Measurements from ENCODE around the gene GTF2A1L. TPM values are rescaled to one million over a fixed set of nuclear protein-coding genes. Genes with fewer than 3 reads are reported as not detected.

Gene GTF2A1L
- total RNA-seq, 1 donor from 2014 or later, result 3.7 TPM

DNA sequence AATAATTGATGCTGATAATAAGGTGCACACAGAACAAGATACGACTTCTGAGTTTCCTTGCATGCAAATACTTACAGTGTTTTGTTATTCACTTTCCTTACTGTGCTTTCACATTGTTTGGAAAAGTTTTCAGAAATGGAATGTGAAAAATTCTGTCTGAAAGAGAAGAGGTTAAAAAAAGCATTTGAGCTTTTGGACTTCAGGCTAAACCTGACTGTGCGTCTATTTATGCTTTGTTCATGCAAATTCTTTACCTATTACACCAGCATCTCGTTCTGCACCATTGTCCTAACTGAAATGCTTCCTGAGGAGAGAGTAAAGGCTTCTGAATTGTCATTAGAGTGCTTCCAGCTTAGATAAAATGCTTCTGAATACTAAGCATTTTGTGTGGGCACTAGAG lies 76.5 kb downstream of the GTF2A1L start:
- Mint-ChIP-seq H3K27ac (no peak overlapping the region), H3K4me3 (no peak overlapping the region), H3K36me3 (no peaks in the 10 kb centered on the region), H3K27me3 (ENCODE audit: insufficient read depth, low read depth) (no peaks in the 10 kb centered on the region), H3K4me1 (peaks cover 39% of the 10 kb centered on the region), H3K9me3 (no peaks in the 10 kb centered on the region)
- no peak overlapping the region for H3K4me3 ChIP-seq
- H3K9ac ChIP-seq, result no peak overlapping the region
- H4K20me1 ChIP-seq (ENCODE audit: low read depth), result no peaks in the 10 kb centered on the region
- DNase-seq (ENCODE audit: low spot score), result peak; percentile 16
- no peak overlapping the region for H3K27ac ChIP-seq
- H3K4me1 ChIP-seq, result peaks cover 40% of the 10 kb centered on the region
- no peak overlapping the region for H2AFZ ChIP-seq (replicated peaks)
- no peaks in the 10 kb centered on the region for H3K9me3 ChIP-seq (ENCODE audit: low read depth)
- no peaks in the 10 kb centered on the region for H3K36me3 ChIP-seq
- no peak for TF ChIP-seq EZH2 (IDR thresholded peaks at IDR 0.05)
- TF ChIP-seq, protein P1, sequence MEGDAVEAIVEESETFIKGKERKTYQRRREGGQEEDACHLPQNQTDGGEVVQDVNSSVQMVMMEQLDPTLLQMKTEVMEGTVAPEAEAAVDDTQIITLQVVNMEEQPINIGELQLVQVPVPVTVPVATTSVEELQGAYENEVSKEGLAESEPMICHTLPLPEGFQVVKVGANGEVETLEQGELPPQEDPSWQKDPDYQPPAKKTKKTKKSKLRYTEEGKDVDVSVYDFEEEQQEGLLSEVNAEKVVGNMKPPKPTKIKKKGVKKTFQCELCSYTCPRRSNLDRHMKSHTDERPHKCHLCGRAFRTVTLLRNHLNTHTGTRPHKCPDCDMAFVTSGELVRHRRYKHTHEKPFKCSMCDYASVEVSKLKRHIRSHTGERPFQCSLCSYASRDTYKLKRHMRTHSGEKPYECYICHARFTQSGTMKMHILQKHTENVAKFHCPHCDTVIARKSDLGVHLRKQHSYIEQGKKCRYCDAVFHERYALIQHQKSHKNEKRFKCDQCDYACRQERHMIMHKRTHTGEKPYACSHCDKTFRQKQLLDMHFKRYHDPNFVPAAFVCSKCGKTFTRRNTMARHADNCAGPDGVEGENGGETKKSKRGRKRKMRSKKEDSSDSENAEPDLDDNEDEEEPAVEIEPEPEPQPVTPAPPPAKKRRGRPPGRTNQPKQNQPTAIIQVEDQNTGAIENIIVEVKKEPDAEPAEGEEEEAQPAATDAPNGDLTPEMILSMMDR (IDR thresholded peaks at IDR 0.05), result no peak
- TF ChIP-seq EZH2phosphoT487 (IDR thresholded peaks at IDR 0.05), result no peak
- H3K27me3 ChIP-seq, result no peaks in the 10 kb centered on the region
- H3K79me2 ChIP-seq (ENCODE audit: low read depth), result no peaks in the 10 kb centered on the region
- H3F3A ChIP-seq (ENCODE audit: low read depth), result peaks cover 22% of the 10 kb centered on the region
- peak overlapping the region; percentile 15 for H3K4me2 ChIP-seq

GRCh38 chr2:48695991-48696390 lies 78.3 kb downstream of the GTF2A1L start:
- no peak for DNase-seq (ENCODE audit: low spot score)
- H3F3A ChIP-seq (ENCODE audit: low read depth), result peaks cover 21% of the 10 kb centered on the region
- Mint-ChIP-seq H3K27ac (no peak overlapping the region), H3K36me3 (no peaks in the 10 kb centered on the region), H3K4me3 (no peak overlapping the region), H3K27me3 (ENCODE audit: insufficient read depth, low read depth) (no peaks in the 10 kb centered on the region), H3K9me3 (no peaks in the 10 kb centered on the region), H3K4me1 (peaks cover 39% of the 10 kb centered on the region)
- H3K27ac ChIP-seq, result no peak overlapping the region
- H3K9ac ChIP-seq, result no peak overlapping the region
- no peaks in the 10 kb centered on the region for H3K36me3 ChIP-seq
- H3K9me3 ChIP-seq (ENCODE audit: low read depth), result no peaks in the 10 kb centered on the region
- no peaks in the 10 kb centered on the region for H3K27me3 ChIP-seq
- H3K4me1 ChIP-seq, result peaks cover 51% of the 10 kb centered on the region
- no peak overlapping the region for H2AFZ ChIP-seq (replicated peaks)
- H3K4me3 ChIP-seq, result no peak overlapping the region
- H3K4me2 ChIP-seq, result no peak overlapping the region
- TF ChIP-seq EZH2phosphoT487 (IDR thresholded peaks at IDR 0.05) (no peak), EZH2 (IDR thresholded peaks at IDR 0.05) (no peak)
- TF ChIP-seq, protein P1 (IDR thresholded peaks at IDR 0.05), result no peak
- H3K79me2 ChIP-seq (ENCODE audit: low read depth), result no peaks in the 10 kb centered on the region
- H4K20me1 ChIP-seq (ENCODE audit: low read depth), result no peaks in the 10 kb centered on the region

DNA sequence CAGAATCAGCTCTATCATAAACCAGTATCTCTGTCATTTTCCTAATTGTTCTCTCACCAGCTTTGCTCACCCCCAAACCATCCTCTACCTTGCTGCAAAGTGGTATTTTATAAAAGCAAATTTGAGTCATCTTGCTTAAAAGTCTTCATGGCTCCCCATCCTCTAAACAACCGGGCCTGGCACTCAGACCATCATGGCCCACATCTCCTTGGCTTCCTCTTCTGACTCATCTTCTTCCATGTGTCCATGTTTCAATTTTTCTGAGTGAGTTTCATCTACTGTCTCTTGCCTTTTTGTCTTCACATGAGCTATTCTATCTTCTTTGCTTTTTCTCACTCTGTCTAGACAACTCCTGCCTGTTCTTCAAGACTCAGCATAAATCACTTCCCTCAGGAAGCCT lies 79.2 kb downstream of the GTF2A1L start:
- Mint-ChIP-seq H3K4me1 (peaks cover 39% of the 10 kb centered on the region), H3K36me3 (no peaks in the 10 kb centered on the region), H3K9me3 (no peaks in the 10 kb centered on the region), H3K4me3 (no peak overlapping the region), H3K27ac (no peak overlapping the region), H3K27me3 (ENCODE audit: insufficient read depth, low read depth) (no peaks in the 10 kb centered on the region)
- Histone ChIP-seq H4K20me1 (ENCODE audit: low read depth) (no peaks in the 10 kb centered on the region), H3K79me2 (ENCODE audit: low read depth) (no peaks in the 10 kb centered on the region), H2AFZ (replicated peaks) (no peak overlapping the region), H3F3A (ENCODE audit: low read depth) (peaks cover 16% of the 10 kb centered on the region), H3K4me3 (no peak overlapping the region), H3K36me3 (no peaks in the 10 kb centered on the region), H3K27ac (no peak overlapping the region), H3K27me3 (no peaks in the 10 kb centered on the region), H3K9me3 (ENCODE audit: low read depth) (no peaks in the 10 kb centered on the region), H3K4me1 (peaks cover 51% of the 10 kb centered on the region), H3K4me2 (no peak overlapping the region), H3K9ac (no peak overlapping the region)
- no peak for TF ChIP-seq EZH2phosphoT487 (IDR thresholded peaks at IDR 0.05)
- TF ChIP-seq, protein P1 (IDR thresholded peaks at IDR 0.05), result no peak
- no peak for TF ChIP-seq EZH2 (IDR thresholded peaks at IDR 0.05)
- DNase-seq (ENCODE audit: low spot score), result no peak
